ENCODE measurements around the gene MYL12B. TPM values are rescaled to one million over a fixed set of nuclear protein-coding genes. Genes with fewer than 3 reads are reported as not detected.

MYL12B gene
- total and polyA plus RNA-seq, 5 experiments from 2014 or later = 184 to 956 (median 828) TPM

- Mint-ChIP-seq H3K9me3 (no peaks in the 10 kb centered on the region), H3K36me3 (peaks cover 0 to under 1% (median 0%) of the 10 kb centered on the region in 3 donors), H3K27me3 (no peaks in the 10 kb centered on the region), H3K27ac (no peak overlapping the region), H3K4me3 (no peak overlapping the region), H3K4me1 (peaks cover 0 to 6% (median 1%) of the 10 kb centered on the region in 4 donors)
- ATAC-seq (no peak), DNase-seq (no peak)
- POLR2A ChIA-PET = no interaction called here
Measured at GRCh38 chr18:3223356-3223755, 38.6 kb upstream of the MYL12B start.

DNA sequence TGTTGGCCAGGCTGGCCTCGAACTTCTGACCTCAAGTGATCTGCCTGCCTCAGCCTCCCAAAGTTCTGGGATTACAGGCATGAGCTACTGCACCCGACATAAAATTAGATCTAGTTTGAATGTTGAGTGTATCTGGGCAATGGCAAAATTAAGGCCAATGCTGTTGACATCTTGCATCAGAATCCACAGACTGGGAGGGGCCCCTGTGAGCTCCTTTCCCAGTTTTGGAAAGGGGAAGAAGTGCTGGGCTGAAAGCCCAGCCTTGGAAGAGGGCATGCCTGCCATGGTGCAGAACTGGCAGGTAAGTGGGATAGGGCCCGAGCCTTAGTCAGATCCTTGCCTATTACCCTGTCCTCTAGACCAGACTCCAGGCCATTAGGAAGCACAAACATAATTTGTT is 37.7 kb upstream of the MYL12B start:
- peaks cover 0 to 5% (median 0%) of the 10 kb centered on the region in 3 donors for H3K36me3 Mint-ChIP-seq
- no peaks in the 10 kb centered on the region for H3K27me3 Mint-ChIP-seq
- DNase-seq (no peak), ATAC-seq (no peak)
- peaks cover 0 to 6% (median 1%) of the 10 kb centered on the region in 4 donors for H3K4me1 Mint-ChIP-seq
- H3K4me3 Mint-ChIP-seq = no peak overlapping the region
- H3K27ac Mint-ChIP-seq = no peak overlapping the region
- no peaks in the 10 kb centered on the region for H3K9me3 Mint-ChIP-seq
- POLR2A ChIA-PET = no interaction called here

GRCh38 chr18:3225588-3225987 is 36.3 kb upstream of the MYL12B start:
- DNase-seq (no peak), ATAC-seq (no peak)
- POLR2A ChIA-PET = no interaction called here
- Mint-ChIP-seq H3K4me3 (no peak overlapping the region), H3K9me3 (no peaks in the 10 kb centered on the region), H3K4me1 (peaks cover 0 to 6% (median 1%) of the 10 kb centered on the region in 4 donors), H3K27ac (no peak overlapping the region), H3K27me3 (no peaks in the 10 kb centered on the region), H3K36me3 (peaks cover 0 to 5% (median 0%) of the 10 kb centered on the region in 3 donors)

GRCh38 chr18:3226048-3226447 is 35.9 kb upstream of the MYL12B start:
- Mint-ChIP-seq H3K27me3 (no peaks in the 10 kb centered on the region), H3K4me1 (peaks cover 2 to 6% (median 4%) of the 10 kb centered on the region in 4 donors), H3K9me3 (no peaks in the 10 kb centered on the region), H3K4me3 (no peak overlapping the region), H3K36me3 (peaks cover 0 to 5% (median 2%) of the 10 kb centered on the region in 3 donors), H3K27ac (peak overlapping the region in 1 of 10 donors; percentile 53)
- ATAC-seq (no peak), DNase-seq (no peak)
- POLR2A ChIA-PET = no interaction called here

GRCh38 chr18:3230401-3231334 is 31.3 kb upstream of the MYL12B start:
- Mint-ChIP-seq H3K27ac (peak overlapping the region in 1 of 10 donors; percentile 76), H3K4me1 (peaks cover 0 to 6% (median 2%) of the 10 kb centered on the region in 4 donors), H3K9me3 (no peaks in the 10 kb centered on the region), H3K4me3 (no peak overlapping the region), H3K27me3 (no peaks in the 10 kb centered on the region), H3K36me3 (peaks cover 0 to 15% (median 13%) of the 10 kb centered on the region in 3 donors)
- DNase-seq (no peak), ATAC-seq (no peak)
- POLR2A ChIA-PET = interaction anchor here (0.6 kb wide), 1 partner anchor 212 kb away, joined by 3 read pairs; no protein-coding TSS in a partner anchor

- POLR2A ChIA-PET = no interaction called here
- ATAC-seq = no peak
- H3K27me3 Mint-ChIP-seq = no peaks in the 10 kb centered on the region
Measured at GRCh38 chr18:3233004-3233403, 28.9 kb upstream of the MYL12B start.

GRCh38 chr18:3233433-3234168 is 28.3 kb upstream of the MYL12B start:
- Mint-ChIP-seq H3K27ac (no peak overlapping the region), H3K4me1 (peaks cover 0 to 6% (median 3%) of the 10 kb centered on the region in 4 donors), H3K9me3 (peaks cover 0 to 2% (median 0%) of the 10 kb centered on the region in 9 donors), H3K27me3 (no peaks in the 10 kb centered on the region), H3K4me3 (no peak overlapping the region), H3K36me3 (peaks cover 0 to 13% (median 12%) of the 10 kb centered on the region in 3 donors)
- POLR2A ChIA-PET = interaction anchor here (1.4 kb wide), 1 partner anchor 15 kb away, joined by 3 read pairs; no protein-coding TSS in a partner anchor
- ATAC-seq (no peak), DNase-seq (no peak)

More at GRCh38 chr18:3233004-3233403, 28.9 kb upstream of the MYL12B start:
- H3K9me3 Mint-ChIP-seq = no peaks in the 10 kb centered on the region
- H3K4me1 Mint-ChIP-seq = peaks cover 0 to 6% (median 2%) of the 10 kb centered on the region in 4 donors
- DNase-seq = no peak
- H3K27ac Mint-ChIP-seq = no peak overlapping the region
- peaks cover 0 to 15% (median 13%) of the 10 kb centered on the region in 3 donors for H3K36me3 Mint-ChIP-seq
- no peak overlapping the region for H3K4me3 Mint-ChIP-seq

GRCh38 chr18:3234457-3234856 is 27.5 kb upstream of the MYL12B start:
- peaks cover 0 to 13% (median 10%) of the 10 kb centered on the region in 3 donors for H3K36me3 Mint-ChIP-seq
- H3K4me3 Mint-ChIP-seq = no peak overlapping the region
- POLR2A ChIA-PET = interaction anchor here (0.9 to 1.4 kb wide), 2 partner anchors 14 to 16 kb away, joined by 3 read pairs; no protein-coding TSS in a partner anchor
- peaks cover 0 to 7% (median 0%) of the 10 kb centered on the region in 9 donors for H3K9me3 Mint-ChIP-seq
- no peak for DNase-seq
- no peak overlapping the region for H3K27ac Mint-ChIP-seq
- H3K4me1 Mint-ChIP-seq = peaks cover 0 to 12% (median 10%) of the 10 kb centered on the region in 4 donors
- H3K27me3 Mint-ChIP-seq = no peaks in the 10 kb centered on the region
- no peak for ATAC-seq

DNA sequence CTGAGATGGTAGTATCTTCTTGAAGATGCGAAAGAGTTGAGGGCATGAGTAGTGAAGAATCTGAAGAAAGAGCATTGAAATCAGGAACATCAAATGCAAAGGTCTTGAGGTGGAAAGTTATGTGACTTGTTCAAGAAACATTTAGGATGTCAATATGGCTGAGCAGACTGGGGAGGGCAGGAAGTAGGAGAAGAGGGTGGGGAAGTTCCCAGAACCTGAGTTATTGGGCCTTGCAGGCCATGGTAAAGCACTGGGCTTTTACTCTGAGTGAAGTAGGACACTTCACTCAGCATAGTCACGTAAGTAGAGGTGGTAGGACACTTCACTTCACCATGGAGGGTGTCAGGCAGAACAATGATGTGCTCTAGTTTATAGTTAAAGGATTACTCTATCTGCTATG is 26.1 kb upstream of the MYL12B start:
- POLR2A ChIA-PET = no interaction called here
- DNase-seq (no peak), ATAC-seq (no peak)
- no peak overlapping the region for H3K27ac Mint-ChIP-seq
- peaks cover 0 to 12% (median 1%) of the 10 kb centered on the region in 9 donors for H3K9me3 Mint-ChIP-seq
- no peaks in the 10 kb centered on the region for H3K27me3 Mint-ChIP-seq
- no peak overlapping the region for H3K4me3 Mint-ChIP-seq
- H3K36me3 Mint-ChIP-seq = peaks cover 7 to 19% (median 17%) of the 10 kb centered on the region in 3 donors
- peaks cover 0 to 10% (median 9%) of the 10 kb centered on the region in 4 donors for H3K4me1 Mint-ChIP-seq

- Mint-ChIP-seq H3K4me1 (peaks cover 0 to 10% (median 7%) of the 10 kb centered on the region in 4 donors), H3K27ac (no peak overlapping the region), H3K9me3 (peaks cover 0 to 13% (median 4%) of the 10 kb centered on the region in 9 donors), H3K36me3 (peaks cover 10 to 20% (median 19%) of the 10 kb centered on the region in 3 donors), H3K27me3 (no peaks in the 10 kb centered on the region), H3K4me3 (no peak overlapping the region)
- no peak for DNase-seq
- no peak for ATAC-seq
- POLR2A ChIA-PET = no interaction called here
Measured at GRCh38 chr18:3236470-3236869, 25.5 kb upstream of the MYL12B start.

- H3K27me3 Mint-ChIP-seq = no peaks in the 10 kb centered on the region
- peaks cover 0 to 31% (median 11%) of the 10 kb centered on the region in 9 donors for H3K9me3 Mint-ChIP-seq
- DNase-seq (no peak), ATAC-seq (peak in 1 of 2 donors; percentile 51)
- POLR2A ChIA-PET = interaction anchor here (0.7 kb wide), 1 partner anchor 11 kb away, joined by 5 read pairs; no protein-coding TSS in a partner anchor
- peaks cover under 1 to 12% (median 10%) of the 10 kb centered on the region in 4 donors for H3K4me1 Mint-ChIP-seq
- H3K27ac Mint-ChIP-seq = peak overlapping the region in 3 of 10 donors; percentile 1 to 49 (median 34)
- no peak overlapping the region for H3K4me3 Mint-ChIP-seq
- peaks cover 19 to 24% (median 22%) of the 10 kb centered on the region in 3 donors for H3K36me3 Mint-ChIP-seq
Measured at GRCh38 chr18:3238742-3239141, 23.2 kb upstream of the MYL12B start.

DNA sequence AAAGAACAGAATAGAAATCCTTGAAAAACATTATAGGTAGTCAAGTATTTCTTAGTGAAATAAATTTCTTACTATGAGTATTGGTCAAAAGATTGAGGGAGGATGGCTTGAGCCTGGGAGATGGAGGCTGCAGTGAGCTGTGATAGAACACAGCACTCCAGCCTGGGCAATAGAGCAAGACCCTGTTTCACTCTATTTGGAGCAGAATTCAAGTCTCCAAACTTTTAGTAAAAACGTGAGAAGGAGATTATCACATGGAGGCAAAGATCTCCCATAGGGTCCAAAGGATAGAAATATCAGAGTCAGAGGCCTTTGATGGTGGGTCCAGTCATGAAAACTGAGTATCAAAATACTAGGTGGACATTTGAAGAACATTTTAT is 16.8 kb upstream of the MYL12B start:
- POLR2A ChIA-PET = interaction anchor here (1.4 to 9.6 kb wide), 7 partner anchors 11 to 246 kb away, joined by 4 to 244 read pairs (median 5); partner anchors contain the start of genes LPIN2, MYL12B and TGIF1
- no peak for ATAC-seq

More for the DNA sequence above, 16.8 kb upstream of the MYL12B start:
- Mint-ChIP-seq H3K9me3 (peaks cover 0 to 33% (median 7%) of the 10 kb centered on the region in 9 donors), H3K27ac (peak overlapping the region in 9 of 10 donors; percentile 73 to 100 (median 98)), H3K4me3 (peak overlapping the region; percentile 84 to 98 (median 96)), H3K27me3 (no peaks in the 10 kb centered on the region), H3K4me1 (peaks cover 18 to 34% (median 27%) of the 10 kb centered on the region in 4 donors), H3K36me3 (peaks cover 29 to 31% (median 30%) of the 10 kb centered on the region in 3 donors)
- DNase-seq = no peak

Measured in naive thymus-derived CD8-positive, alpha-beta T cell (primary cell).